Mesodermal cell (in vitro differentiated cells): ENCODE measurements around the gene BEND4. TPM values are rescaled to one million over a fixed set of nuclear protein-coding genes. Genes with fewer than 3 reads are reported as not detected.
A peak's percentile ranks its signal among the peaks of the same experiment; 100 is the strongest.
"Not testable (repeated sequence)": the region's sequence is repeated elsewhere in the genome, so short reads cannot be mapped to it uniquely, and the experiment has no call there.

Experiments
- H3K27ac ChIP-seq: 2 replicates; pipeline ENCODE4 v1.7.0; 2013; ENCODE audit warnings: mild to moderate bottlenecking, low read depth, low read length, moderate library complexity; ENCODE audit not compliant: severe bottlenecking
- H3K36me3 ChIP-seq: 2 replicates; pipeline ENCODE4 v1.7.1; 2013; ENCODE audit warnings: mild to moderate bottlenecking, low read length, moderate library complexity; ENCODE audit not compliant: control insufficient read depth, insufficient read depth
- H3K4me1 ChIP-seq: one replicate; pipeline ENCODE4 v1.7.1; 2013; ENCODE audit warnings: mild to moderate bottlenecking, low read length; ENCODE audit not compliant: insufficient read depth, control insufficient read depth, poor library complexity, severe bottlenecking
- H3K4me3 ChIP-seq: 2 replicates; pipeline ENCODE4 v1.7.0; 2013; ENCODE audit warnings: low read length, control low read depth, mild to moderate bottlenecking; ENCODE audit not compliant: insufficient read depth, poor library complexity, severe bottlenecking; ENCODE audit errors: extremely low read depth
- H3K9me3 ChIP-seq: 2 replicates; pipeline ENCODE4 v1.7.1; 2013; ENCODE audit warnings: mild to moderate bottlenecking, low read length, moderate library complexity; ENCODE audit not compliant: control insufficient read depth
- WGBS, 2 experiments: methylation state at CpG; one replicate each; pipeline ENCODE4 v1.1.5; 2013; ENCODE audit warnings: missing lambda C conversion rate in 2 of 2; ENCODE audit not compliant: insufficient coverage in 2 of 2; 5-methylcytosine and 5-hydroxymethylcytosine counted together
- polyA plus RNA-seq, 2 experiments: library from polyadenylated mRNA; stranded (reverse); fragments of 50-300 nt; gene quantifications; one replicate each; pipeline ENCODE4 v1.2.3, GENCODE V29; 2013

The BEND4 gene
- polyA plus RNA-seq (2013, experiment 1 of 2), result 2.7 TPM
- 1.6 TPM for polyA plus RNA-seq (2013, experiment 2 of 2)

DNA sequence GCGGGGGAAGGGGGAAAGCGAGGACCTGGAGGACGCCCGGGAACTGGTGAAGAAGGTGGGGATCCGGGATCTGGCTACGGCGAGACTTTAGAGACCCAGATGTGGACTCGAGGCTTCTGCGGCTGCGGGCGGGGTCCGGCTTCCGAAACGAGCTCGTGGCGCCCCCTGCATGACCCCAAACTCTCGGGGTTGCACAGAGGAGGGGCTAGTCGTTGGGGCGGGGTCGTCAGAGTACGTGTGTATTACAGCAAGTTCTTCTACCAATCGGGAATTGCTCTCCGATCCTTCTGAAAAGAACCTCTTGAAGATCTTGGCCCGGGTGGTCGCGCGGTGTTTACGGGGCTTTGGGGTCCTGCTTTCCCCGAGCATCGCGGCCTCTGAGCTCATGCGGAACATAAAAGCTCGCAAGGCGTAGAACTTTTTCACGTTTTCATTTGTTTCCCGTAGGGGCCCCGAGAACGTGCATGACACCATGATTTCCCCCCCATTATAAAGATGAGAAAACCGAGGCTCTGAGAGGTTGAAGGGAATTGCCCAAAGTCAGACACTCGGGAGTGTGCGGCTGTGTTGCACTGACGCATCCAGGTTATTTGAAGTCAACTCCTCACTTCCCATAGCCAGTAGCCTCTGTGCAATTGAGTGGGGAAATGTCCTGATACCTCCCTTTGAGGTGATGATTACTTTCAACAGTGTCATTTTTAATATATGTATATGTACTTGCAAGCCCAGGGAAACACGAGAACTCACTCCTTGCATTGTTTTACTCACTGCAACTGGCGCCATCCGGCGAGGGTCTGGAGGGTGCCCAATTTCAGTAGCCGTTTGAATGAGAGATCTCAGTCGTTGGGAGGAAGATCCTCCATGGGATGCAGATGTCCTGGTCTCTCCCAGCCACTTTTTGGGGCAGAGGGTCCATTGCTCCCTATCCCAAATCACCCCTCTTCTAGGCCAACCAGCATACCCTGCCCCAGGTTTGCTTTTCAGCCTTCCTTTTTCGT is at the start of gene BEND4:
BEND4 (minus strand) TSS at position 149 of the 998 bp plus-strand sequence. CDS start 512 bp downstream, outside the sequence.
- no peak within 1 kb of the TSS for H3K27ac ChIP-seq
- H3K9me3 ChIP-seq, result no peaks in the 10 kb centered on the region
- H3K4me1 ChIP-seq, result no peaks in the 10 kb centered on the region
- peak within 1 kb of the TSS; percentile 57 for H3K4me3 ChIP-seq
- no peaks in the 10 kb centered on the region for H3K36me3 ChIP-seq
- WGBS, 2 experiments, result 14 to 17% methylated on average over 37 to 39 of the region's 49 CpGs

- H3K36me3 ChIP-seq, result no peaks in the 10 kb centered on the region
- no peaks in the 10 kb centered on the region for H3K4me1 ChIP-seq
- WGBS, 2 experiments, result 84 to 93% methylated on average over 5 of the region's 5 CpGs
- H3K27ac ChIP-seq, result no peak overlapping the region
- H3K9me3 ChIP-seq, result no peaks in the 10 kb centered on the region
- H3K4me3 ChIP-seq, result no peak overlapping the region
Observed at GRCh38 chr4:42197341-42197740, 44.9 kb upstream of the BEND4 start.

- Histone ChIP-seq H3K27ac (no peak overlapping the region), H3K36me3 (no peaks in the 10 kb centered on the region), H3K4me3 (no peak overlapping the region), H3K4me1 (no peaks in the 10 kb centered on the region), H3K9me3 (no peaks in the 10 kb centered on the region)
- WGBS, 2 experiments, result 82 to 88% methylated on average over 2 of the region's 2 CpGs
Observed at GRCh38 chr4:42172921-42173320, 20.5 kb upstream of the BEND4 start.

- H3K4me1 ChIP-seq, result no peaks in the 10 kb centered on the region
- no peaks in the 10 kb centered on the region for H3K36me3 ChIP-seq
- no peak overlapping the region for H3K4me3 ChIP-seq
- WGBS, 2 experiments, result 67 to 71% methylated on average over 1 to 4 of the region's 5 CpGs
- H3K9me3 ChIP-seq, result no peaks in the 10 kb centered on the region
- H3K27ac ChIP-seq, result no peak overlapping the region
Observed at GRCh38 chr4:42172128-42172790, 19.8 kb upstream of the BEND4 start.

DNA sequence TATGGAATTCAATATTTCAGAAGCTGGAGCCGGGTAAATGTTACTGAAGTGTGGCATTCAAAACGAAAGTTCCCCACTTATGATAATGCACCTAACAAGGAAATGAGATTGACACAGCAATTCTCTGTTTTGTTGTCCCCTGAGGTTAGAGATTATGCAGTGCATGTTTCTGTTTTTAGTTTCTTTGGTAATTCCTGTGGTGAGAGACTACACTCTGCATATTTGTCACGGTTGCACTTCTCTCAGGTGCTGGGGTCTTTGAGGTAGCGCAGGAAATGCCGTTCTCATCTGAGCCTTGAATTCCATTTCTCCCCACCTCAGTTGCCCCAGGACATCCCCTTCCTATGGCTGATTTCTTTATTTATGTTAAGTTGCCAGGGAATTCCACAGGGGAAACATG is 15.3 kb upstream of the BEND4 start:
- Histone ChIP-seq H3K9me3 (no peaks in the 10 kb centered on the region), H3K36me3 (no peaks in the 10 kb centered on the region), H3K4me1 (no peaks in the 10 kb centered on the region), H3K4me3 (no peak overlapping the region), H3K27ac (no peak overlapping the region)
- 86 to 100% methylated on average over 2 to 3 of the region's 5 CpGs for WGBS, 2 experiments

GRCh38 chr4:42166186-42166585 is 13.7 kb upstream of the BEND4 start:
- 78 to 89% methylated on average over 1 to 4 of the region's 6 CpGs for WGBS, 2 experiments
- H3K36me3 ChIP-seq, H3K9me3 ChIP-seq, H3K4me3 ChIP-seq, H3K4me1 ChIP-seq, H3K27ac ChIP-seq: not testable (repeated sequence)

GRCh38 chr4:42159271-42160001 is 7.0 kb upstream of the BEND4 start:
- no peaks in the 10 kb centered on the region for H3K4me1 ChIP-seq
- H3K36me3 ChIP-seq, result no peaks in the 10 kb centered on the region
- 90 to 93% methylated on average over 7 to 8 of the region's 8 CpGs for WGBS, 2 experiments
- no peak overlapping the region for H3K27ac ChIP-seq
- H3K9me3 ChIP-seq, result no peaks in the 10 kb centered on the region
- no peak overlapping the region for H3K4me3 ChIP-seq

DNA sequence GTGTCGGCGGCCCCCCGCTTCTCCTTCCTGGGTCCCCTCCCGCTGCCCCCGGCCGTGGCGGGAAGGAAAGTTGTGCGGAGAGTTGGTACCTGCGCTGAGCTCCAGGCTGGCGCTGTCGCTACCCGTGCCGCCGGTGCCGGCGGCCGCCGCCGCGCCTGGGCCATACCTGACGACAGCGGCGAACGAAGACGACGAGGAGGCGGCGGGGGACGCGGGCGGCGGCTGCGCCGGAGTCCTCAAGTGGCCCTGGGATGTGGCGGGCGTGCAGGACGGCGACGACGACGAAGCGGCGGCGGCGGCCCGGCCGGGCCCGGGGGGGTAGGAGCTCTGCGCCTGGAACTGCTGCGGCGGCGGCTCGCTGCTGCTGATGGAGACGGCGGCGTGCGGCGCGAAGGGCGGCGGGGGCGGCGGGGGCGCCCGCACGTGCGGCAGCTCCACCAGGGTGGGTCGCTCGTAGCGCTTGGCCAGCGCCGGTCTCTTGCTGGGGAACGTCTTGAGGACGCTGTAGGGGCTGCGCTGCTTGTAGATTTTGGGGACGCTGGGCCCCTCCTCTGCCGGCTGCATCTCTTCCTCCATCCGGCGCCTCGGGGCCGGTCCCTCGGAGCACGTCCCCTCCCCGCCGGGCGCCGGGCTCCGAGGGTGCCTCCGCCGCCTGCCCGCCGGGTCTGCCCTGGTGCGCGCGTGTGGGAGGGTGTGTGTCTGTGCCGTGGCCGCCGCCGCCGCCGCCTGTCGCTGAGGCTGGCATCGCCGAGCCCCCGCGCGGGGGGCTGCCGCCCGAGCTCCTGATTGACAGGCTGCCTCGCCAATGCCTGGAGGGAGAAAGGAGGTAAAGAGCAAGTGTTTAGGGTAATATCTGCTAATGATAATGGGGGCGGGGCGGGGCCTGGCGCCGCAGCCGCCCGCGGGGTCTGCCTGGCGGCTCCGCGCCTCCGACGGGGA is 618 bp downstream of the BEND4 start:
- 0% methylated on average over 59 to 77 of the region's 122 CpGs for WGBS, 2 experiments
- Histone ChIP-seq H3K9me3 (no peaks in the 10 kb centered on the region), H3K4me3 (peak overlapping the region; percentile 57), H3K36me3 (no peaks in the 10 kb centered on the region), H3K27ac (no peak overlapping the region), H3K4me1 (no peaks in the 10 kb centered on the region)

DNA sequence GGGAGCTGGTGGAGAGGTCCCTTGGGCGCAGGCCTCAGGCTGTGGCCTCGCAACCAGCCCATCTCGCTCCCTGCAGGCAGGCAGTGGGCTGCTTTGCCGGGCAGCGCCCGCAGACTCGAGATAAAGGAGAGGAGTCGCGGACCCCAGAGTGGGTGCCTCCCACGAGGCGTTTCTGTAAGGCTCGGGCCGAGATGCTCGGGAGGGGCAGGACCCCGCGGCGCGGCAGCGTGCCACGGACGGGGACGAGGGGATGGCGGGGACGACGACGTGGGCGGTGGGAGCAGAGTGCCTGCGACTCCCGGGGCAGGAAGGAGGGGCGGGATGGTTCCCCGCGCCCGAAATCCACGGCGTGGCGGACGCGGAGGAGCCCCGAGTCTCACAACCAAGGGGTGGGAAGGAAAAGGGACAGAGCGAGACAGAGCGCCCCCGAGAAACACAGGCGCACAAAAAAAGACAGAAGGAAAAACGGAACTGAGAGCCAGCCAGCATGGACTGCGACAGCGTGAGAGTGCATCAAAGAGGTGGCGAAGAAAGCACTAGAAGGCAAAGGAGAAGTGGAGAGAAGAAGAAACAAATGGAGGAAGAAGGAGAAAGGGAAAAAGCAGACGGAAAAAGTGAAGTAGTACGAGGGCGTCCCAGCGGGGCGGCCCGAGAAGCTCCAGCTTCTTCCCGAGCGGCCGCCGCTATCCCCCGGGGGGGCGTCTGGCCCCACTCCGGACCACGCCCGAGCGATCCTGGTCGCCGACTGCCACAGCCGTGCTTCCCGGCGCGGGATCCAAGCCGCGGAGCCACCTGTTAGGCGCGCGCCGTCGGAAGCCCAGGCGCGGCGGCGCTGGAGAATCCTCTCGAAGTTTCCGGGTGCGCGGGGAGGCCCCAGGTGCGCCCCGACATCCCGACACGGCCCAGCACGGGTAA is 1.5 kb downstream of the BEND4 start:
- Histone ChIP-seq H3K4me1 (no peaks in the 10 kb centered on the region), H3K4me3 (peak overlapping the region; percentile 57), H3K27ac (no peak overlapping the region), H3K36me3 (no peaks in the 10 kb centered on the region), H3K9me3 (no peaks in the 10 kb centered on the region)
- 7 to 8% methylated on average over 77 to 88 of the region's 89 CpGs for WGBS, 2 experiments
